Stimulated activated naive CD4-positive, alpha-beta T cell treated with Interleukin-2 at 50 U/mL for 16 hours (primary cell): ENCODE measurements around the gene RAD21L1.

Experiments
- DNase-seq: peaks from one replicate; lab custom pipeline; 2025; lab: John Stamatoyannopoulos, UW

RAD21L1 gene

DNA sequence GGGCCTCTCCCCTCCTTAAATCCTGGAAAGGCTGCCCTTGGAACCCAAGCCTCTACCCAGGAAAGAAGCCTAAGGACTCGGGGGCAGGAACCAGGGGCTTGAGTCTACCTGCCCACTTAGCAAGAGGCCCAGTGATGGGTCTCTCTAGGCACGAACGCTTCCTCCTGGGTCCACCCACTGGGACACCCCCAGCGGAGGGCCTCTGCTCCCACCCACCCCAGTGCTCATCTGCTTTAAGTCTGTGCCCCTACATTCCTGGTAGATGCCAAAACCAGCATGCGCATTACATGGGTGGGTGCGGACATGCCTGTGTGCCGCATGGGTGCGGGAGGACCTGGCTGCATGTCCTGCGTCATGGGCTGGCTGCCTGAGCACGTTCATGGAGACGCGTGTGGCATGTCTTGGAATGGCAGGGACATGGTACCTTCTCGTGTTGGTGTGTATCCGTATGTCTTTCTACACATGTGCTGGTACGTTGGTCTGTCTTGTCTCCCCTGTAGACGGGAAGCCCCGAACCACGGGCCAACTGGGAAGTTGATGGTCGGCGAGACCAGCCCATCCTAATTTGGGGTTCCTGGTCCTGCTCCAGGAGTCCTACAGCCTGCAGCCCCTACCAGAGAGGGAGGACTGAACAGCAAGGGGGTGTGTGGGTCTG is 69.6 kb downstream of the RAD21L1 start:
- no peak for DNase-seq

DNA sequence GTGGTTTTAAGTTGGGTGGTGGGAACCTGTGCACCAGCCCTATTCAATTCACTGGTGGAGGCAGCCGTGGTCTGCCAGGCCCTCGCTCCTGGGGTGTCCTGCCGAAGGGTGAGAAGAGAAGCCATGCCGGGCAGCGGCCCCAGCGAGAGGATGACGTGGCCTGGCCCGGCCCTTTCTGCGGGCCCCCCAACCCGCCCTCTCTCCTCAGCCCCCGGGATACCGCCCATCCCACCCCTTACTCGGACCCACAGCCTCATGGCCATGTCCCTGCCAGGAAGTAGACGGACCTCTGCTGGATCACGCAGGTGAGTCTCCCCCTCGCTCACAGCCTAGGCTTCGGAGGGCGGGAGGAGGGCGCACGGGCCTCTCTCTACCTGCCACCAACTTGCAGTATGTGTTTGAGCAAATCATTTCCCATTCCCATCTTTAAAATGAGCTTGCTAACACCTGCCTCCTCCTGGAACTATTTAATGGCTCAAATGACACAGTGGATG is 70.3 kb downstream of the RAD21L1 start:
- no peak for DNase-seq

DNA sequence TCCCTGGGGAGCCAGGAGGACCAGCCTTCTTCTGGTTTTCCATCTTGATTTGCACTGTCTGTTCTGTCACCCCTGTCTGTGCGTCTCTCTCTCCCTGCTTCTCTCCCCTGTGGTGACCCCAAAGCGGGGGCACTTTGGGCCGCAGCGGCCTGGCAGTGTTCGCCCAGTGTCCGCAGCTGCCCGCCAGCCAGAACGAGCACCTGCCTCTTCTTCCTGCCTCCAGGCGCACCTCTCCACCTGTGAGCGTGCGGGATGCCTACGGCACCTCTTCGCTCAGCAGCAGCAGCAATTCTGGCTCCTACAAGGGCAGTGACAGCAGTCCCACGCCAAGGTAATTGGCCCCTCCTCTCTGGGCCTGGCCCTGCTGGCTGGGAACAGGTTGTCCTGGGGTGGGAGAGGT is 71.1 kb downstream of the RAD21L1 start:
- DNase-seq = no peak

DNA sequence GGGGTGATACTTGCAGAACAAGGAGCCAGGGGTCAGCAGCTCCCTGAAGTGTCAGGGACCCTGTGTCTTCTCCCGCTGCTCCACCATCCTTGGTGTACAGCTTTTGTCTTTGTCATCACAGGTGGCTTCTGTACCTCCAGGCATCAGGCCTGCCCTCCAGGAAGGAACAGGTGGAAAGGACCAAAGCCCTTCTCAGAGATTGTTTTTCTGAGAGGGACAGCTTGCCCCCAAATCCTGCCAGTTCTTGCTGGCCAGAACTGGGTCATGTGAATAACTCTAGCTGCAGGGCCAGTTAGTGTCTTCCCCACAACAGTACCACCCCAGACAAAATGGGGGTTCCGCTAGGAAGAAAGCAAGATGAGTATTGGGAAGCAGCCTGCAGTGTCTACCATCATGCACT is 71.6 kb downstream of the RAD21L1 start:
- no peak for DNase-seq

GRCh38 chr20:1298166-1298565 is 72.3 kb downstream of the RAD21L1 start:
- no peak for DNase-seq

- DNase-seq = no peak
These were observed 73.2 kb downstream of the RAD21L1 start for GRCh38 chr20:1298888-1299511.

- DNase-seq = peak; percentile 4
These were observed 73.7 kb downstream of the RAD21L1 start for GRCh38 chr20:1299522-1299921.

GRCh38 chr20:1300083-1300840 is 74.4 kb downstream of the RAD21L1 start:
- DNase-seq = no peak

GRCh38 chr20:1301031-1301529 is 75.2 kb downstream of the RAD21L1 start:
- DNase-seq = peak; percentile 17

- no peak for DNase-seq
These were observed 77.1 kb downstream of the RAD21L1 start for GRCh38 chr20:1302685-1303541.

- no peak for DNase-seq
These were observed 79.1 kb downstream of the RAD21L1 start for GRCh38 chr20:1304710-1305515.
